ENCODE results near the gene PNPLA8. TPM values are rescaled to one million over a fixed set of nuclear protein-coding genes. Genes with fewer than 3 reads are reported as not detected.
A peak's percentile ranks its signal among the peaks of the same experiment; 100 is the strongest.

The PNPLA8 gene
- total RNA-seq, 3 donors from 2014 or later (not counting 1 experiment from before 2014, with no cell fraction given) = 68.6 to 80.2 (median 68.9) TPM

- intact Hi-C loops (cut with micrococcal nuclease) = loop anchor here (5.0 kb wide), 1 partner anchor 783 kb away; the partner anchor contains the start of gene CBLL1
- DNase-seq = no peak
- 0% methylated on average over 20 of the region's 22 CpGs for WGBS (ENCODE audit: insufficient coverage)
- no peaks in the 10 kb centered on the region for H3K9me3 ChIP-seq (ENCODE audit: control insufficient read depth, insufficient read depth, low read length)
- H3K27me3 ChIP-seq (ENCODE audit: control insufficient read depth, insufficient read depth, low read length) = no peaks in the 10 kb centered on the region
- H3K27me3 Mint-ChIP-seq (ENCODE audit: low read depth in 2 of 2) = peaks cover 0 to 3% of the 10 kb centered on the region in 2 donors
- peaks cover 5% of the 10 kb centered on the region for H3K36me3 ChIP-seq (ENCODE audit: control insufficient read depth, insufficient read depth, low read length)
- peak overlapping the region; percentile 99 for H3K27ac ChIP-seq (ENCODE audit: low read length)
- peaks cover 10% of the 10 kb centered on the region for H3K4me1 ChIP-seq (ENCODE audit: control insufficient read depth, insufficient read depth, low read length)
- peak overlapping the region; percentile 99 for H3K27ac Mint-ChIP-seq
- peak overlapping the region; percentile 96 for H3K4me3 Mint-ChIP-seq
- H3K4me1 Mint-ChIP-seq = peaks cover 37 to 41% of the 10 kb centered on the region in 2 donors
- H3K4me3 ChIP-seq (ENCODE audit: low read length) = peak overlapping the region; percentile 96
- peak; percentile 32 to 44 (median 38) for ATAC-seq
- no peak for TF ChIP-seq CTCF (IDR thresholded peaks at IDR 0.05)
- no peaks in the 10 kb centered on the region for H3K36me3 Mint-ChIP-seq
- no peaks in the 10 kb centered on the region for H3K9me3 Mint-ChIP-seq
Measured at GRCh38 chr7:108525327-108525984, 479 bp downstream of the PNPLA8 start.

GRCh38 chr7:108522780-108523179 lies 3.2 kb downstream of the PNPLA8 start:
- Histone ChIP-seq H3K36me3 (ENCODE audit: control insufficient read depth, insufficient read depth, low read length) (peaks cover 12% of the 10 kb centered on the region), H3K27ac (ENCODE audit: low read length) (no peak overlapping the region), H3K4me1 (ENCODE audit: control insufficient read depth, insufficient read depth, low read length) (peaks cover 10% of the 10 kb centered on the region), H3K4me3 (ENCODE audit: low read length) (no peak overlapping the region), H3K9me3 (ENCODE audit: control insufficient read depth, insufficient read depth, low read length) (no peaks in the 10 kb centered on the region), H3K27me3 (ENCODE audit: control insufficient read depth, insufficient read depth, low read length) (no peaks in the 10 kb centered on the region)
- Mint-ChIP-seq H3K4me3 (peak overlapping the region; percentile 0), H3K36me3 (no peaks in the 10 kb centered on the region), H3K27me3 (ENCODE audit: low read depth in 2 of 2) (no peaks in the 10 kb centered on the region), H3K4me1 (peaks cover 47 to 48% of the 10 kb centered on the region in 2 donors), H3K9me3 (no peaks in the 10 kb centered on the region), H3K27ac (peak overlapping the region; percentile 4 to 8)
- ATAC-seq (no peak), DNase-seq (no peak)
- intact Hi-C loops (cut with micrococcal nuclease) = no loop called here
- 98% methylated on average over 2 of the region's 2 CpGs for WGBS (ENCODE audit: insufficient coverage)
- TF ChIP-seq CTCF (IDR thresholded peaks at IDR 0.05) = no peak

GRCh38 chr7:108517951-108518350 lies 8.0 kb downstream of the PNPLA8 start:
- DNase-seq (no peak), ATAC-seq (no peak)
- Mint-ChIP-seq H3K4me3 (no peak overlapping the region), H3K4me1 (peaks cover 26 to 31% of the 10 kb centered on the region in 2 donors), H3K36me3 (peaks cover 10% of the 10 kb centered on the region), H3K27me3 (ENCODE audit: low read depth in 2 of 2) (no peaks in the 10 kb centered on the region), H3K9me3 (no peaks in the 10 kb centered on the region), H3K27ac (no peak overlapping the region)
- WGBS (ENCODE audit: insufficient coverage) = 100% methylated on average over 3 of the region's 3 CpGs
- TF ChIP-seq CTCF (IDR thresholded peaks at IDR 0.05) = no peak
- Histone ChIP-seq H3K27me3 (ENCODE audit: control insufficient read depth, insufficient read depth, low read length) (no peaks in the 10 kb centered on the region), H3K36me3 (ENCODE audit: control insufficient read depth, insufficient read depth, low read length) (peaks cover 42% of the 10 kb centered on the region), H3K4me1 (ENCODE audit: control insufficient read depth, insufficient read depth, low read length) (no peaks in the 10 kb centered on the region), H3K9me3 (ENCODE audit: control insufficient read depth, insufficient read depth, low read length) (no peaks in the 10 kb centered on the region), H3K27ac (ENCODE audit: low read length) (no peak overlapping the region), H3K4me3 (ENCODE audit: low read length) (no peak overlapping the region)
- intact Hi-C loops (cut with micrococcal nuclease) = no loop called here

GRCh38 chr7:108515630-108516029 lies 10.3 kb downstream of the PNPLA8 start:
- DNase-seq (no peak), ATAC-seq (no peak)
- Histone ChIP-seq H3K9me3 (ENCODE audit: control insufficient read depth, insufficient read depth, low read length) (no peaks in the 10 kb centered on the region), H3K27me3 (ENCODE audit: control insufficient read depth, insufficient read depth, low read length) (no peaks in the 10 kb centered on the region), H3K4me3 (ENCODE audit: low read length) (no peak overlapping the region), H3K36me3 (ENCODE audit: control insufficient read depth, insufficient read depth, low read length) (peaks cover 49% of the 10 kb centered on the region), H3K4me1 (ENCODE audit: control insufficient read depth, insufficient read depth, low read length) (no peaks in the 10 kb centered on the region), H3K27ac (ENCODE audit: low read length) (no peak overlapping the region)
- Mint-ChIP-seq H3K9me3 (no peaks in the 10 kb centered on the region), H3K27ac (no peak overlapping the region), H3K4me1 (peaks cover 19 to 26% of the 10 kb centered on the region in 2 donors), H3K27me3 (ENCODE audit: low read depth in 2 of 2) (no peaks in the 10 kb centered on the region), H3K4me3 (no peak overlapping the region), H3K36me3 (peaks cover 22% of the 10 kb centered on the region)
- intact Hi-C loops (cut with micrococcal nuclease) = no loop called here
- WGBS (ENCODE audit: insufficient coverage) = no CpG with 5 or more reads among the region's 2 CpGs
- TF ChIP-seq CTCF (IDR thresholded peaks at IDR 0.05) = no peak
